EL (cell line): ENCODE measurements around the gene GNG12.
A peak's percentile ranks its signal among the peaks of the same experiment; 100 is the strongest.

Source experiments
- DNase-seq: peaks from one replicate; pipeline ENCODE4 v3.0.0-alpha.2; 2016

The GNG12 gene

DNA sequence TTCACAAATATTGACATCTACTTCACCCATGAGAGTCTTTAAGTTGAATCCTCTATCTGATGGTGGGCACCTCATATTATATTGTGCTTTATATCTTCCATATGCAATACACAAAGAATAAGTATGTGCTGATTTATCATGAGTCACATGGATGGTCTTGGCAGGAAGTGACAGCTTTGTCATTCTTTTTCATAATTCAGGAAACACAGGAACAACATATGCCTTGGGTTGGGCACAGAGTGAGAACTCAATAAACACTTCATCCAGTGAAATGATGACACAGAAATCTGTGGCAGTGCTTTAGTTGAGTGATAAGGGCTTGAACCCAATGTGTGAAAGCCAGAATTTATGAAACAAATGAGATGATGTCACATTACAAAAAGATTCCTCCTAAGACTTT is 107.0 kb downstream of the GNG12 start:
- peak; percentile 75 for DNase-seq

DNA sequence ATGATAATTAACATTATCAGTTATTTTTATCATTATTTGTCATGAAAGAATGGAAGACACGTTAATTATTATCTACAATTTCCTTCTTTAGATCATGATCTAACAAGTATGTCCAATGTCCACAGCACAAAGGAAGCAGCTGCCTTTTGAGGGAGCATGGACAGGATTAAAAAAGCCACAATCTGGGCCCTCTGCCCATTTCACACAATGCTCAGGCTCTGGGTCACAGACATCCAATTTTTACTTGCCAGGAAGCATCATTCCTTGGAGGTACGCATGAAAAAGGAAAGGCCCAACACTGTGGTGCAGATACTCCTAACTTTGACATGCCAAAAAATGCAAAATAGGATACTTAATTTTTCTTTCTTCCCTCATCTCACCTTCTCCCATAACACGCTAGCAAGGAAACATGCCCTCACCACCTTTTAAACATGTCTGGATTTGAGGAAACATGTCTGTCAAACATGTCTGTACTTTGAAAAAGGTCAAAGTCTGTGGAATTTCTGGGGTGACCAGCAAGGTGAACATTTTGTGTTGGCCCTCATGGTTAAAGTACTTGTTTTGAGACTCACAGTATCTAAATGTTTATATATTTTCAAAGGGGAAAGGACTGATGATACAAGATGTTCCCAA is 108.2 kb downstream of the GNG12 start:
- peak; percentile 92 for DNase-seq

DNA sequence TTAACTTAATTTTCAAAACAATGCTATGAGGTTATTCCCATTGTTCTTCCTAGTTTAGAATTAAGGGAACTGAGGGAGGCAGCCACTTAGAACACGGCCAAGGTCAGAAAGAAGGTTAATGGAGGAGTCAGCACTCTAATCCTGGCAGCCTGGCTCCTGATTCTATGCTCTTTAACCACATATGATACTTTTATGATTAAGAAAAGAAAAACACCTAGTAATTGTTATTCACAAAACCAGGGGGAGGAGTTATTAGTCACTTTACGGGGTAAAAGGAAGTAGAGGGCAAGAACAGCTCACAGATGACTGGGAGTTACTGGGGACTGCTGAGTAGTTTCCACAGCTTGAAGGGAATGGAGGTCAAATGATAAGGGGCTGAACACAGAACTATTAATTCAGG is 109.6 kb downstream of the GNG12 start:
- peak; percentile 76 for DNase-seq

DNA sequence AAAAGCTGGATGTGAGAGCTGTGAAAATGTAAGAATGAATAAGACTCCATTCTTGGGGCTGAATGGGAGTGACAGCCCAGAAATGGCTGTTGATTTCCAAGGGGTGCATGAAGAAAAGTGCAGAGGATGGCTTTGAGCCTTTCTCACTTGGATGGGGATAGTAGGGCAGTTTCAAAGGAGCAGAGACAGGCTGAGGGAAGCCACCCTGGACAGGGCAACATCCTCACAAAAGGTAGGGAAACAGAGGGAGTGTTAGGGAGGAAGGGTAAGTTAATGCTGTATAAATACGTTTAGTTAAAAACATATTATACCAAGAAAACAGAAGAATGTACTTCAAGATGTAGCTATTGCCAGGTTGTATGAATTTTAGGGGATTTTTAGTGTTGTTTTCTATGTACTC is 110.1 kb downstream of the GNG12 start:
- no peak for DNase-seq

DNA sequence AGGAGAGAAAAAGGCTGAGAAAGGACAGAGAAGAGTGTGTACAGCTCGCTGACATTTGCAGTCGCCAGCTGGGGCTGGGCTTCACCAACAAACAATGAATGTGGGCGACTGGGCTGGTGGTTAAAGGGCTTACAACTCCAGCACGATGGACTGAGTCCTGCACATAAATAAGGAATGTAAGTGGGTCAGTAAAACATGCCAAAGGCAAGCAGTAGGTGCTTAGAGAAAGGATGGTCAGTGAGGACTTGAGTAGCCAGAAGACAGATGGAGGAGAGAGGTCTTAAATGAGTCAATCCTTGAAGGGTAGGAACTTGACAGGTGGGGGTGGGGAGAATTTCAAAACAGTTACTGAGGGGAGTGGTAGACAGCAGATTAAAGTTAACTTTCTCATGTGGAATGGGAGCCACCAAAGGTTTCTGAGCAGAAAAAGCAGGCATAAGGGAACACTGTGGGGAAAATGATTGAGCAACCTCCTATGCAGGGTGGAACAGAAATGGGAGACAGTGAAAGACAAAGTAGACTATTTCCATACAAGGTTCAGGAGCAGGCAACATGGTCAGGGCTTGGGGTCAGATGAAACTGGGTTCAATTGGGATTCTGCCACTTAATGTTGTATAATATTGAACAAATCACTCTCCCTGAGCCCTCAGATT is 110.8 kb downstream of the GNG12 start:
- DNase-seq: peak; percentile 57

DNA sequence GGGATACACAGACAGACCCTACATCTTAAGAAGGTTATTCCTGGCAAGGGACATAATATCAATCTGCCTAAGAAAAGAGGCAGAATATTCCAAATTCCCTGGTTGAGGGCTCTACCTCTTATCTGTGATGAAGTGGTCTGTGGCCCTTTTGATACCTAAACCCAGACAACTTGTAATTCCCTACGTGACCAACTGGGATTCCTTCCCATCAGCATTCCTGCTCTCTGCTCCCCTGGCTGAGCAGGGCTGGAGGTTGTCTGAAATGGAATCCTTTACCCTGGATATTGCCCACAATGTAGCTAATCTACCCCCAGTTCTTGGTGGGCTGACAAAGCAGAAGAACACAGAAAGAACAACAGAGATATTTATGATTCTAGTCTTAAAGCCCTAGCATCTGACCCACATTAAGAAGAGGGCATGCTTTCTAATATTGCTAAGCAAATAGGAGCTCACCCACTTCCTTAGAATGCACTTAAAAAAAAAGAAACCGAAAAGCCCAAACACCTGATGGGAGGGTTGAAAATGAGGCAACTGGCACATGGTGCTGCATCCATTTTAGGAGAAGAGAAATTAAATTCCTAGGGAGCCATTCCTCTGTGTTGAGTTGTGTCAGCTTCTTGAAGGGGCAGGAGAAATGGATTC is 111.5 kb downstream of the GNG12 start:
- no peak for DNase-seq

DNA sequence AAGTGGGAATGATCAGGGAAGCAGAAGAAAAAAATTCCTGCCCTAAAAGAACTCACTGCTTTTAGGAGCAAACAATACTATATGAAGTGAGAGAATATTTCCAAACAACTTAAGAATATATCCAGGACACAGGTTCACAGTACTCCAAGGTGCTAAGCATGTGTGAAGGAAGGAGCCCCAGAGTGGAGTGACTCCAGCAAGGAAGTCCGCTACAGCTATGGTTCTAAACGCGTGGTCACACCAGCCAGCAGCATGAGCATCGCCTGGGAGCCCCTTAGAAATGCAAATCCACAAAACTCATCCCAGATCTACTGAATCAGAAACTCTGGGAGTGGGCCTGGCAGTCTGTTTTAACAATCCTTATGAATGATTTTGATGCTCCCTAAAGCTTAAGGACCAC is 112.2 kb downstream of the GNG12 start:
- no peak for DNase-seq

DNA sequence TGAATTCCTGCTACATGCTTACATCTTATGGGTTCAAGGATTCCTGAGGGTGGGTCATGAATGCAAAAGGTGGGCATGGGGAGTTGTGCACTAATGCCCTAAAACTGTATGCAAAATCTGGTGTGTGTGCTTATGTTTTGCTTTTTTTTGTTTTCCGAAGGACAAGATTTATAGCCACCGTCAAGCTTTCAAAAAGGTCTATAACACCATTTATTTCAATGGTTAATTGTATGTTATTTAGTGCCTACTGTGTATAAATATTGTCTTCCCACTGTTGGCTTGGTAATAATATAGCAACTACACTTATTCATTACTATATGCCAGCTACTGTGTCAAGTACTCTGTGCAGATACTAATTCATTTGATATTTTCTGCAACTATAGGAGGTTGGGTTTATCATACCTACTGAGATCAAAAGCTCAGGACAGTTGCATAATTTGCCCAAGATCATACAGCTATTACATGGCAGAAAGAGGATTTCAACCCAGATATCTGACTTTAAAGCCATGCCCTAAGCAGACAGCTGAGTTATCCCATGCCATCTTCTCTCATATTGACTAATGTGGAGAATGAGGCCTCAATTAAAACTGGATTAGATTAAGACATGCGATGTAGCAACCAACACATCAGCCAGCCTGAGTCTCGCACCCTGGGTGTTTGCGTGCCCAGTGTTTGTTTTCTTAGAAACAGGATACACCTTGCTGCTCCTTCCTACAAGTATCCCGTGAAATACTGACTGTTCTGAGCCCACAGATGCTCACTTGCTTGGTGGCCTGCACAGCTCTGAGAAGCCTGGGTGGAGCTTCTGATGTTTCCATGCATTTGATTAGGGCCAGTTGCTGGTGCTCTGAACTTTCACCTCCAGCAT is 113.7 kb downstream of the GNG12 start:
- no peak for DNase-seq

DNA sequence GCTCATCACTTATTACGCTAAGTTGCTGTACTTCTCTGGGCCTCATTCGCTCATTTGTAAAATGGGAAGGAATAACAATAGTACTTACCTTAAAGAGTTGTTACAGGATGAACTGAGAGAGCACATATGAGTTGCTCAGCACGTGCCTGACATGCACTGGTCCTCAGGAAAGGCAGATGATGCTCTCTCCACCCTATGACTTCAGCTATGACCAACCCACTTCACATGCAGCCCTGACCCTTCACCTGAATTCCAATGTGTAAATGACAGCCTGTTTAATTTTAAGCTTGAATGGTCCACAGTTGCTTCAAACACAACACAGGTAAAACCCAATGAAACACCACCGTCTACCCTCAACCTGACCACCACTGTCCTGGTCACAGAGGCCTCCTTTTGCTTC is 115.4 kb downstream of the GNG12 start:
- peak; percentile 67 for DNase-seq

DNA sequence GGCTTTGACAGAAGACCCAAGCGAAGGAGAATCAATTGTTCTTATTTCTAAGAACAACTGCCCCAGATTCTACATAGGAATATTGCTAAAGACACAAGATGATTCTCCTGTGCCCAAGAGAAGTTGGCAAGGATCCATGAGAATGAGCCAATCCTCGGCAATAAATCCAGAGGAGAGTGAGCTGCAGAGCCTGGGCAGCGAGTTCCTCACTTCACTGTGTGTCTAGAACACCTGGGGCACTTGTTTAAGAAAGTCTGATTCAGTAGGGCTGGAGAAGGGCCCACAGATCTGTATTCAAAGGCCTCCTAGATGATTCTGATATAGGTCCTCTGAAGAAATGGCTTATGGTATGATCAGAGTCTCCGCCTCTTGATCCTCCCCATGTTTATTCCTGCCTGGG is 116.5 kb downstream of the GNG12 start:
- DNase-seq: peak; percentile 53

DNA sequence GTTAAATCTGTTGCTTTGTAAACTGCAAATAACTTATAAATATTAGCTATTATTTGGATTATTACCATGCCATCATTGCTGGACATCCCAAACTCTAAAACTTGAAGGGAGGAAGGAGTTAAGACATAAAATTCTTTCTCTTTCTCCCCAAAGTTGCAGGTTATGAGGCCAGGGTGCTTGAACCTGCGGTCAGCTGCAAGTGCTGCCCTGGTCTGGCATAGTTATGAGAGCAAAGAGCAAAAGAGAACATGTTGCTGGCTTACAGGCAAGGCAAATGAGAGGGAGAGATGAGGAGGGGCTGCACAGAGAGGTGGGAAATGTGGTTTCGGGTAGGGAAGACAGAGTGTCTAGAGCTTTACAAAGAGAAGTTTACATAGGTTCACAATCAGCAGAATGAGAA is 117.4 kb downstream of the GNG12 start:
- no peak for DNase-seq

DNA sequence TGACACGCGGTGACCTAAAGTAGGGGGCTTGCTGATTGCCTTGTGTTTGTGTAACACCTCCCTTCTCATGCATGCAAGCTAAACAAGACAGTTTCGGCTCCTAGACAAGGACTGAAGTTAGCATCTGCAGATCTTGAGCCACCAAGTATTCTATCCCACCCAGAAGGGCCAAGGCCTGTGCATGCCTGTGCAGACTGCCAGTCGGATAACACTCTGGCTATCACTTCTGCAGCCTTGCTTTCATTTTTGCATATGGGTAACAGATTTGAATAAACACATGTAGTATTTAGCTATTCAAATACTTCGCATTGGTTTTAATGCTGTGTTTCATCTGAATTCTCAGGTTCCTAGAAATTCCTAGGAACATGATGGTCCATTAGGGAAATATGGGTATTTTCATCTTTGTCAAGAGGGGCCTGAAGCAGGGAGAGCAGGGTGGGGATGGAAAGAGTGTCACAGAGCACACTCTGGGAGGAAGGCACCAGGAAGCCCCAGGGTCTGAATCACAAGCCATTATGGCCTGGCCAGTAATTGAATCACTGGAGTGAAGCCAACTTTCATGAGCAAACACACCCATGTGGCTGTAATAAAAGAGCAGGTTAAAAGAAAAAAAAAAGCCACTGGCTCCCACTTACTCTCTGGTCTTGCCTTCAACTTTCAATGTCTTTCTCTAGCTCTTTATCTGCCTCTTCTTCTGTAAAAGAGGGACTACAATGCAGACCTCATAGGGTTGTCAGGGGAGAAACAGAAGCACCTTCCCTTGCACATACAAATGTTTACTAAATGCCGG is 120.0 kb downstream of the GNG12 start:
- DNase-seq: peak; percentile 91

DNA sequence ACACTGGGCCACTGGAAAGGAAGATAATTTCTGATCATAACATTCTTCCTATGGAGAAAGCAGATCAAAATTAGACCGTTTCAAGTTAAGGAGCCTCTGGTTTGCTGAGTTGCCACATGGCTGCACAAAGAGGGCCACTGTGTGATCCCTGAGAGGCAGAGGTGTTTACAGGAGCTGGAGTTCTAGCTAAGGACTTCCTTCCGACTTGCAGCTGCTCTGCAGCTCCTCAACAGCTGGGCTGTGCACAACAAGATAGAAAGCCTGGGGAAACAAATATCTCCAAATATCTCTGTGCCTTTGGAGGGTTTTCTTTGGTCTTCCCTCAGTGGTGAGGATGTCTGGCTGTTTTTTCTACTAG is 121.4 kb downstream of the GNG12 start:
- no peak for DNase-seq

DNA sequence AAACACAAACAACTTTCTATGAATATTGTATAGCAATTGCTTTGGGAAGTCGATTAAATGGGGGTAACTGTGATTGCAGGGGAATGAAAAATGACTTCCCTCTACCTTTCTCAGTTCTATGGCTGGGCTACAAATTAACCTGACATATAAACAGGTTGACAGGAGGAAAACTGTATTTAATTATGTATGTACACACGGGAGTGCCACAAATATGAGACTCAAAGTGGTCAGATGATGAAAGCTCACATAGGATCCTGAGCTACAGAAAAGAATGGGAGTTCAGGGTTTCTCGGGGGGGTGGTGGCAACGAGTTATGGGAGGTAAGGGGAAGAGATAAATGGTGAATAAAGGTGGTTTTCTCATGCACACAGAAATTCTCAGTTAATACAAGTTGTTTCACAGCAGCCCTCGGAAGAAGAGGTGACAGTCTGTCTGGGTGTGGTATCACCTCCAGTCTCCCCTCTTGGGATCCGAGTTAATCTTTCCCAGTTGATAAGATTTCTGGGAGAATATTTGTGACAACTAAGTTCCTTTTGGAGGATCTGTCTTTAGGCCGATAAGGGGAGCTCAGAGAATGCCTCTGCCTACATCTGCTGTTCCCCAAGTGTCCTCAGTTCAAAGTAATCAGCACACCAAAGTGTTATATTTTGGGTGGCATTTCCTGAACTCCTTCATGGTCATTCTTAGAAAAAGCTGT is 122.0 kb downstream of the GNG12 start:
- DNase-seq: no peak

DNA sequence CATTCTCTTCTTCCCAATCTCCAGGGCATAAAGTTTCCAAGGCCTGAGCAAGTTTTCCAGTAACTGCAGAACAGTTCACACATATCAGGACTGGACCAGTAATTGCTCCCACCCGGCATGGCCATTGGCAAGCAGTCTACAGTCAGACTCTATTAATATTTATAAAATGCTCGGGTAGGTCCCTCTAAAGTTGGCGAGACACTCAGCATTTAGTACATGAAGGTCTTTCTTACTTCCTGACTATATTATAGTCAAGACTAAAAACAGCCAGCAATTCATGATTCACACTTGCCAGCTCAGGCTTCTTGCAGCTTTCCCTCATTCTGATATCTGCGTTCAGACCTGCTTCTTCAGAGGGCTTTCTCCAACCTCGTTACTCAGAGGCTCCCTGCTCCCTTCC is 122.8 kb downstream of the GNG12 start:
- peak; percentile 69 for DNase-seq

DNA sequence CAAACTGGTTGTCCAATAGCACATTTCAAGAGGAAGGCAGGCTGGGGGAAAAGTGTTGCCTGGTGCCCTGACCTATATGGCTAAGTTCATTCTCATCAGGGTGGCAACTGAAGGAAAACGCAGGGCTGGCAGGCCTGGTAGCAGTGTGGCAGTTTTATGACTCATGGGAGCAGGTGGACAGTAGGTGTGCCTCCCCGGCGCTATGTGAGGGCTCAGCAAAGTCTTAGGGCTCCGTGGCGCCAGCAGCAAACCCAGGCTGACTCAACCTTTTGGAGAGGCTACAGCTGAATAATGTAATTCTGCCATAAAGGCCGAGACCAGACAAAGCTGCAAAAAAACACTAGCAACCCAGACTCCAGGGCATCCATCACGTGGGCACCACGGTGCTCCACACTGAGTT is 124.7 kb downstream of the GNG12 start:
- DNase-seq: no peak

DNA sequence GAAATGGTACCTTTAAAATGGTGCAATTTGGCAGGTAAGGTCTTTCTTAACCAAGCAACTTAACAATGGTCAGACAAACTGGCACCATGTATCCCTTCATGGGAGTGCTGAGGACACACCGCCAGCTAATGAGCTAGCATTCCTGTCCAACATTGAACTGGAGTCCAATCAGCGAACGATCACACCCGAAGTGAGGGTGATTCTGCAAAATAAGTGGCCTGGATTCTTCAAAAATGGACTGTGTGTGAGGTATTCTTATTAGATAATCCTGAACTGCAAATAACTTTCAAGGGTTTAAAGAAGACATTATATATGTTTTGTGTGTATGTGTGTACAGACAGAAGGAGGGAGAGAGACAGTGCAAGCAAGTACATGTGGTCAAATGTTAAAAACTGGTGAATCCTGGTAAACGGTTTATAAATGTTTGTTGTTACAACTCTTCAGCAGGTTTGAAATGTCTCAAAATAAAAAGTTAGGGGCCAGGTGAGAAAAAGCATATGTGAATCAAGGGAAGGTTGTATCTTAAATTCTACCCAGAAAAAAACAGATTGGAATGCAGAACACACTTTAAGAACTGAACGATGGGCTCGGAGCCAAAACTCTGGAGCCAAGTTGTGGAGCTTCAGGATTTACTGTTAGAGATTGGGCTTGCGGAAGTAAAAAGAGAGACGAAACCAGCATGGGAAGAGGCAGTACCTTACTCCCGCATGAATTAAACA is 127.4 kb downstream of the GNG12 start:
- DNase-seq: no peak

DNA sequence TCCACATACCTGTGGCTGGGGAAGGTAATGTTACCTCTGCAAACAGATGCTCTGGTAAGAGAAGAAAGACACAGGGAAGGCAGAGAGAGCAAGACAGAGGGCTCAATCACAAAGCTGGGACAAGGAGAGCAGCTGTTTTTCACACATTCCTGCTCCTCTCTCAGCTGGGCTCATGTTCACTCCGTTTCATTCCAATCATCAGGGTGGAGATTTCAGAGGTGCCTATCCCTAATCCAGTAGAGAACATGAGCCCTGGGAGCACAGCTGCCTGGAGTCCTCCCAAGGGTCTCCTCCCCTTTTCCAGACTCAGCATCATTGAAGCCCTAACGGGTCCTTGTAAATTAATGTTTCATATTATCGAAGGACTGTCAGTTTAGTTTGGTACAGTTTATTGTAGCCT is 128.9 kb downstream of the GNG12 start:
- DNase-seq: no peak

DNA sequence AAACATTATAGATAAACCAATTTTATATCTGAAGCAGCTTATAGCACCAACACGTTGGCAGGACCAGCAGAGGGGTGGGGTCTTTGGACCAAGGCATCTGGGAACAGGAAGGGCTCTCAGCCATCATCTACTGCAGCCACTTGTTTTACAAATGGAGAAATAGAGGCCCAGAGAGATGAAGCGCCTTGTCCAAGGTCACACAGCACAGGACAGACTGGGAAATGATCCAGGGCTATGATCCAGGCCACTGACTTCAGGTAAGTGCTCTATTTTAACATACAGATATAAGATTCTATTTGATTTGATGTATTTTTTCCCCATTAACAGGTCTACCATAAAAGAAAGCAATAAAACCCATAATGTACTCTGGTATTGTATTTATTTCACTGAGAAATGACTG is 131.4 kb downstream of the GNG12 start:
- no peak for DNase-seq

DNA sequence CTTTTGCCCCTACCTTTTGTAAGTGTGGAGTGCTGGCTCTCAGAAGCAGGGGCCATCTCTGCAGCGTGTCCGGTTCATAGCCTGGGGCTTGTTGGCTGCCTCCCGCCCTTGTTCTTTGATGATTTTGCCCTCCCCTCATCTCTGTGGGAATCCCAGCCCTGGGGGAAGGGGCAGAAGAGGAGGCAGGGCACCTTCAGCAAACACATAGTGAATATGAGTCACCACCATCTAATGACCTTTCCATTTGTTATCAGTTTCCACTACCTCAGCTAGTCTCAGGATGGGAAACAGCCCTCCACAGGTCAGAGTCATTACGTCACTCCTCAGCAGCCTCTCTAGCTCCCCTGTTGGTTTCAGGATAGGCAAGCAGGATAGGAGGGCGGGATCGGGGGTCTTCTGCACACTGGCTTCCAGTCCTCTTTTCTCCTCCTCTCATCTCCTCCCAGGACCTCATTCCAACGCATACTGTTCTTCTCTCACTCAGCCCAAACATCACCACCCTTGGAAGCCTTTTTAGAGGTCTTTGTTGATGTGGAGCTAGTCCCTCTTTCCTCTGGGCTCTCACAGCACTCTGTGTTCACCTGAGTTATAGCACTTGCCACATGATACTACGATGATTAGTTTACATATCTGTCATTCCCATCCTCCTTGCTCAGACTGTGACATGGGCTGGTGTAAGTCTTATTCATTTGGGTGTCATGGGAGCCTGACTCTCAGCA is 132.4 kb downstream of the GNG12 start:
- DNase-seq: peak; percentile 50

DNA sequence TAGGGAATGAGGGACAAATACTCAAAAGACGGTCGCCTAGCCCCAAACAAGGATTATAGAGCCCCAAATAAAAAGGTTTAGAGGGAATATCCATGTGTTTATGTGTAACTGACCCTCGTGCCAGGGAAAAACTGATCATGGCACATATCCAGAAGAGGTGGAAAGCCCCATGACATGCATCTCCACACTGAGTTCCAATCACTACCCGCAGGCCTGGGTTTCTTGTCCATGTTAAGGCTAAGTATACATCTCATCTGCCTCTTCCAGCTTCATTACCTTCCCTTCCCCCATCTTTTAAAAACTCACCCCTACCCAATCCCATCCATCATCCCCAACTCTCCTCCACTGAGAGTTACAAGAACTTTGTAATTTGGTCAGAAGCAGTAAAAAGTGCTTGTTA is 133.0 kb downstream of the GNG12 start:
- DNase-seq: no peak
